ENCODE results near the gene MLXIP. TPM values are rescaled to one million over a fixed set of nuclear protein-coding genes. Genes with fewer than 3 reads are reported as not detected.

MLXIP gene
- total and polyA plus RNA-seq, 12 donors = 13.7 to 98.1 (median 40.1) TPM

DNA sequence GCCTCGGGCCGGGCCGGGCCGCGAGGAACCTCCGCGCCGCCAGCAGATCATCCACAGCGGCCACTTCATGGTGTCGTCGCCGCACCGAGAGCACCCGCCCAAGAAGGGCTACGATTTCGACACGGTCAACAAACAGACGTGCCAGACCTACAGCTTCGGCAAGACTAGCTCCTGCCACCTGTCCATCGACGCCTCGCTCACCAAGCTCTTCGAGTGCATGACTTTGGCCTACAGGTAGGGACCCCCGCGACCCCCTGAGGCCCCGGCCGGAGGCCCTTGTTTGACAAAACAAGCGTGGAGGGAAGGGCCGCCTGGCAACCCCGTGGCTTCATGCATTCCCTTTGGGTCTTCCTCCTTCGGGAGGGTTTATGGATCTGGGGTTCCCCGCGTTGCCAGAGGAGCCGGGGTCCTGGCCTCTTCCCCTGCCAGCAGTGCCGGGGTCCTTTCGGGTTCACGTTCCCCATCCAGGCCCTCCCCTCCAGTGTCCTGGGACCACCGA lies 526 bp downstream of the MLXIP start:
- no peaks in the 10 kb centered on the region for H3K36me3 ChIP-seq (replicated peaks in 1 of 2)
- H3K4me1 ChIP-seq (replicated peaks in 1 of 2) = peaks cover 33 to 40% of the 10 kb centered on the region in 2 donors
- H3K27ac ChIP-seq = peak overlapping the region; percentile 51 to 92 (median 82)
- no peaks in the 10 kb centered on the region for H3K27me3 ChIP-seq
- WGBS, 4 donors = 0 to 1% (median 1%) methylated on average over 27 to 38 of the region's 38 CpGs; no CpG with 5 or more reads in 1 of the 4 donors
- H3K4me3 ChIP-seq = peak overlapping the region; percentile 25 to 91 (median 64)
- H3K9me3 ChIP-seq (replicated peaks in 1 of 3) = no peaks in the 10 kb centered on the region
- TF ChIP-seq POLR2A (IDR thresholded peaks at IDR 0.05) = no peak
- TF ChIP-seq, protein P1, sequence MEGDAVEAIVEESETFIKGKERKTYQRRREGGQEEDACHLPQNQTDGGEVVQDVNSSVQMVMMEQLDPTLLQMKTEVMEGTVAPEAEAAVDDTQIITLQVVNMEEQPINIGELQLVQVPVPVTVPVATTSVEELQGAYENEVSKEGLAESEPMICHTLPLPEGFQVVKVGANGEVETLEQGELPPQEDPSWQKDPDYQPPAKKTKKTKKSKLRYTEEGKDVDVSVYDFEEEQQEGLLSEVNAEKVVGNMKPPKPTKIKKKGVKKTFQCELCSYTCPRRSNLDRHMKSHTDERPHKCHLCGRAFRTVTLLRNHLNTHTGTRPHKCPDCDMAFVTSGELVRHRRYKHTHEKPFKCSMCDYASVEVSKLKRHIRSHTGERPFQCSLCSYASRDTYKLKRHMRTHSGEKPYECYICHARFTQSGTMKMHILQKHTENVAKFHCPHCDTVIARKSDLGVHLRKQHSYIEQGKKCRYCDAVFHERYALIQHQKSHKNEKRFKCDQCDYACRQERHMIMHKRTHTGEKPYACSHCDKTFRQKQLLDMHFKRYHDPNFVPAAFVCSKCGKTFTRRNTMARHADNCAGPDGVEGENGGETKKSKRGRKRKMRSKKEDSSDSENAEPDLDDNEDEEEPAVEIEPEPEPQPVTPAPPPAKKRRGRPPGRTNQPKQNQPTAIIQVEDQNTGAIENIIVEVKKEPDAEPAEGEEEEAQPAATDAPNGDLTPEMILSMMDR (IDR thresholded peaks at IDR 0.05) = no peak
- DNase-seq = peak in 5 of 7 donors; percentile 39 to 55 (median 47)
- intact Hi-C loops (cut with DNase I) = no loop called here

DNA sequence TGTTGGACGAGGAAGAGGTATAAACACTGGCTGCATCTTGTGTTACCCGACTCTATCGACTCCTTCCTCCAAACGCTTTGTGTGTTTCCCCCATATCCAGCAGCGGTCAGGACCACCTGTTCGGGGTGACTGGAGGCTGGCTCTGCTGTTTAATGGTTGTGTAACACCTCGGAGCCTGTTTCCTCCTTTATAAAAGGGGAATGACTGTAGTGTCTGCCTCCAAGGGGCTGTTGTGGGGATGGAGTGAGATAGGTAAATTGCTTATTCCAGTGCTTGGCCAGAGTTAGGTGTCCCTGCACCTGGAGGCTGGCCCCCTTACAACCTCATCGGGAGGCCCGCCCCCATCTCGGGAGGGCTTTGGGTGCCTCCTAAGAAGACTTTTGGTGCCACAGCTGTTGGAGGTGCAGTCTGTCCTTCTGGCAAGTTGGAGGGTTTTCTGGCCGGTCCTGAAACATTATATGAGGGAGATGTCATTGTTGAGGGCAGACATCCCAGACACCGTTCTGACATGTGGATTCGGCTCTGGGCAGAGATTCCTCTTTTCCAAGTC lies 1.1 kb downstream of the MLXIP start:
- H3K4me3 ChIP-seq = peak overlapping the region; percentile 25 to 91 (median 64)
- no peaks in the 10 kb centered on the region for H3K27me3 ChIP-seq
- no peaks in the 10 kb centered on the region for H3K9me3 ChIP-seq (replicated peaks in 1 of 3)
- intact Hi-C loops (cut with DNase I) = no loop called here
- peak overlapping the region; percentile 51 to 92 (median 82) for H3K27ac ChIP-seq
- 0 to 2% (median 1%) methylated on average over 11 to 13 of the region's 13 CpGs for WGBS, 4 donors
- TF ChIP-seq POLR2A (IDR thresholded peaks at IDR 0.05) = no peak
- TF ChIP-seq, protein P1 (IDR thresholded peaks at IDR 0.05) = no peak
- peak in 2 of 7 donors; percentile 26 to 31 for DNase-seq
- H3K4me1 ChIP-seq (replicated peaks in 1 of 2) = peaks cover 33 to 40% of the 10 kb centered on the region in 2 donors
- peaks cover 0 to 5% of the 10 kb centered on the region in 2 donors for H3K36me3 ChIP-seq (replicated peaks in 1 of 2)

DNA sequence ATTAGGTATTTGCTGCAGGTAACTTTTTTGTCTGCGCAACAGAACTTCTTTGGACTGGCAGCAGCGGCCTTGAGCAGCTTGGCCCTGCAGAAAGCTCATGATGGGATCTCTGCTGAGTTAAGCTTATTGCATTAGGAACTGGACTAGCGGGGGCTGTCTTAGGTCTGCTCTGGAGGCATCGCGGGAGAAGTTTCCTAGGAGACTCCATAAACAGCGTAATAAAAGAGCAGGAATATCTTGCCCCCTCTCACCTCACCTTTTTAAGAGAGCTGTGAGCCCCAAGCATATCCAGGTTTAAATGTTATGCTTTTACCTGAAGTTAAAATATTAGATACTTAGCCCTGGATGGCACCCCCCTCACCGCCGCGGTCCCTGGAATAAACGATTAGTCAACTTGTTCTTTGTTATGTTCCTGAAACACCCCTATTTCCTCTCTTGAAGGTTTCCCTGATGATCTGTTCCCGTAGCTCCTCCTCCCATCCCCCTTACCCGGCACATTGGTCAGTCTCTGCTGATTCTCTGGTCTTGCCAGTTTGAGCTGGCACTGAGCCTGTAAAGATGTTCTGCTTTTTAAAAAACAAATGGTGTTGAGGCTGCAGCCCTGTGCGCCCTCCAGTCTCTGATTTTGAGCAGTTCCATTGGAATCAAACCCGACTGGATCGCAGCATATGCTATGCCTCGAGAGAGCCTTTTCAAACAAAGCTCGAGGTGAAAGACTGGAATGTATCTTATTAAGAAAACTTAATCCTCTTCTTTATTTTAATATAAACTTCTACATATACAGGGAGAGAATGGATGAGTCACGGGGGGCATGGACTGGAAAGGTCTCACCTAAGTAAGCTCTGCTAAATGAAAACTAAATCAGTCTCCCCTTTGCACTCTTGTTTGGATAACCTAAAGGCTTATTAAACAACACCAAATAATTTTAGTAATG lies 1.9 kb downstream of the MLXIP start:
- Histone ChIP-seq H3K27ac (peak overlapping the region; percentile 51 to 92 (median 82)), H3K4me3 (peak overlapping the region; percentile 25 to 91 (median 64)), H3K4me1 (replicated peaks in 1 of 2) (peaks cover 33 to 40% of the 10 kb centered on the region in 2 donors), H3K9me3 (replicated peaks in 1 of 3) (no peaks in the 10 kb centered on the region), H3K36me3 (replicated peaks in 1 of 2) (peaks cover 0 to 13% of the 10 kb centered on the region in 2 donors), H3K27me3 (no peaks in the 10 kb centered on the region)
- WGBS, 4 donors = 2 to 6% (median 4%) methylated on average over 14 to 18 of the region's 18 CpGs
- peak; percentile 43 to 82 for TF ChIP-seq POLR2A (IDR thresholded peaks at IDR 0.05)
- TF ChIP-seq, protein P1 (IDR thresholded peaks at IDR 0.05) = no peak
- peak; percentile 74 to 94 (median 90) for DNase-seq
- intact Hi-C loops (cut with DNase I) = no loop called here
